ENCODE data around the gene CACNA1G.
A peak's percentile ranks its signal among the peaks of the same experiment; 100 is the strongest.

Gene CACNA1G

GRCh38 chr17:50560185-50560824 lies at the start of gene CACNA1G:
TSS of gene CACNA1G (plus strand) at chr17:50560715. CDS start at chr17:50561460, 745 bp downstream.
- peak; percentile 98 for DNase-seq (ENCODE audit: low spot score)

DNA sequence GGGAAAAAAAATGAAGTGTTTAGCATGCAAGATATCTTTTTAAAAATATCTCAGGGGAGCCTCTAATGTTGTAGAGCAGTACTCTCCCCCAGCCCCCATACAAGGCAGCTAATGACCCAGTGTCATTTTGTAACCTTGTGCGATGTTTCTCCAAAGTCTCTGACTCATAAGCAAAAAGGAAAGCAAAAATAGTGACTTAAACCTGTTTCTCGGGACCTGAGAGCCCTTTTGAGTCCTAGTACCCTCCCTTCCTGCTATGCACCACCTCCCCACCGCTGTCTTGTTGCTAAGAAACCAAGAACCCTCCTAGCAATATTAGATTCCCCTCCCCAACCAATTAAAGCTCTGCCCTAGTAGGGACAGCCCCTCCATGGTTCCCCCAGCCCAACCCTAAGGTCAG lies 49.5 kb upstream of the CACNA1G start:
- no peak for DNase-seq (ENCODE audit: low spot score)

GRCh38 chr17:50513495-50513894 lies 47.0 kb upstream of the CACNA1G start:
- DNase-seq (ENCODE audit: low spot score) = no peak

- DNase-seq (ENCODE audit: low spot score) = no peak
These were observed 46.1 kb upstream of the CACNA1G start for GRCh38 chr17:50514388-50514787.

- no peak for DNase-seq (ENCODE audit: low spot score)
These were observed 45.4 kb upstream of the CACNA1G start for GRCh38 chr17:50514936-50515702.

GRCh38 chr17:50517011-50517410 lies 43.5 kb upstream of the CACNA1G start:
- DNase-seq (ENCODE audit: low spot score) = no peak

GRCh38 chr17:50517504-50518383 lies 42.8 kb upstream of the CACNA1G start:
- no peak for DNase-seq (ENCODE audit: low spot score)

GRCh38 chr17:50518384-50519023 lies 42.0 kb upstream of the CACNA1G start:
- no peak for DNase-seq (ENCODE audit: low spot score)

DNA sequence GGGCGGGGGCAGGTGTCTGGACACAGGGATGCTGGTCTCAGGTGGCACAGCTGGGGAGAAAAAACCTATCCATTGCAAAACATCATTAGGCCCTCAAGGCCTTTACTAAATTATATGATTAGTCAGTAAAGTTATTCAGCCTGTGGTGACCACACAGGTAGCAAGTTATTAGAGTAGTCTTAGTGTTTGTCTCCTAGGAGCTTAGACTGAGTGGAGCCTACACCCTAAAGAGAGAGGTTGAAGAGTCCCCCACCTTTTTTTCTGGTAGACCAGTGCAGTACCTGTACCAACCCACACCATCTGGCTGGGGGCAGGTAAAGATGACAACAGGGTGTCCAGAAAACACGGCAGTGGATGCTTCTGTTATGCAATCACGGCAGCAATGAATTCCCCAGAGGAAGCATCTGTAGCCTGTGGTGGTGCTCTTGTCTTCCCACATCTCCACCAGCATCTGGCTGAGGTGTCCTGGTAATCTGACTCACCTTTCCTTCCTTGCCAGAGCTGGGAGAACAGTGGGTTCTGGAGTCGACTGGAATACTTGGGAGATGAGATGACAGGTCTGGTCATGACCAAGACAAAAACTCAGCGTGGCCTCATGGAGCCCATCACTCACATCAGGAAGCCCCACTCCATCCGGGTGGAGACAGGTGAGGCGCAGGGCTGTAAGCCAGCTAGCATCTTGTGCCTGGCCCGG lies 41.2 kb upstream of the CACNA1G start:
- DNase-seq (ENCODE audit: low spot score) = no peak

- no peak for DNase-seq (ENCODE audit: low spot score)
These were observed 40.0 kb upstream of the CACNA1G start for GRCh38 chr17:50520483-50520882.

DNA sequence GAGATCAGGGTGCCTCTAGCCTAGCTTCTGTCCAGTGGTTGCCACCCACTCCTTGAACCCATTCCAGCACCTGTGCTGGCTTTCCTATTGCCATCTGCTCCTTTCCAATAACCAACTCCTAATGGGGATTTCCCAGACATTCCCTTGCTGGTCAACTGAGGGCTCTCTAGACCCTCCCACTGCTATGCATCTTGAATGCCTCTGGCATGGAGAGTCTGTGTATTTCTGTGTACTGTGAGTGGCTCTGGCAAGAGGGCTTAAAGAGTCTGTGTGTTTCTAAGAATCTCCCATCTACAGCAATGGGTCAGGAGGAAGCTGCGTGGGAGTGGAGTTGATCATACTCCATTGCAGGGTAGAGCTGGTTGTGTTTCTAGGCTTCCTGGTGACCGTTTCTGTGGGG lies 39.0 kb upstream of the CACNA1G start:
- no peak for DNase-seq (ENCODE audit: low spot score)

GRCh38 chr17:50522766-50523165 lies 37.7 kb upstream of the CACNA1G start:
- no peak for DNase-seq (ENCODE audit: low spot score)

GRCh38 chr17:50523208-50523607 lies 37.3 kb upstream of the CACNA1G start:
- DNase-seq (ENCODE audit: low spot score) = no peak

GRCh38 chr17:50524838-50525237 lies 35.7 kb upstream of the CACNA1G start:
- no peak for DNase-seq (ENCODE audit: low spot score)

DNA sequence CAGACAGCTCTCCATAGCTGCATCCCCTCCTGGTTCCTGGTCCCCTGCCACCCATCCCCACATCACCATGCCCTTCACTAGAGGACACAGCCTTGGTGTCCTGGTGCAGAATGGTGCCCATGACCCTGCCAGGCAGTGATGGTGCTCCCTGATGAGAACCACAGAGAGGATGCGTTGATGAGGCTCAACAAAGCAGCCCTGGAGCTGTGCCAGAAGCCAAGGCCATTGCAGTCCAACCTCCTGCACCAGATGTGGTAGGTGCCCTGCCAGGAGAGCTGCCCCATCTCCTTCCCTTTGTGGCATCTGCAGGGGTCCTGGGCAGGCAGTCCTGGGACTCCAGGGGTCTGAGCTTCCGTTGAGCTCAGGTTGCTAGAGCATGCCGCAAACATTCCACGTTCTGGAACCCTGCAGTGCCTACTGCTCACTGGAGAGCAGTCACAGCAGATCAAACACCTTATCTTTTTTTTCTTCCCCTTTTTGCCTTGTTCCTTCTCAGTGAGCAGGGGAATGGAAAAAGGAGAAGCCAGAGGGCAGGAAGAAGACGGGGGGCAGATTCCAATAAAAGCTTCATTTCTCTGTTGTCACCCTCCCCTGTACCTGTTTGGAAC lies 33.3 kb upstream of the CACNA1G start:
- DNase-seq (ENCODE audit: low spot score) = no peak

- no peak for DNase-seq (ENCODE audit: low spot score)
These were observed 32.5 kb upstream of the CACNA1G start for GRCh38 chr17:50527949-50528474.

- DNase-seq (ENCODE audit: low spot score) = no peak
These were observed 30.7 kb upstream of the CACNA1G start for GRCh38 chr17:50529849-50530248.

GRCh38 chr17:50531428-50532025 lies 29.0 kb upstream of the CACNA1G start:
- no peak for DNase-seq (ENCODE audit: low spot score)

GRCh38 chr17:50532452-50533024 lies 28.0 kb upstream of the CACNA1G start, which contains the start of gene EPN3:
TSS of gene EPN3 (plus strand) at chr17:50532735. CDS start at chr17:50536557, 3,822 bp downstream.
- no peak for DNase-seq (ENCODE audit: low spot score)

DNA sequence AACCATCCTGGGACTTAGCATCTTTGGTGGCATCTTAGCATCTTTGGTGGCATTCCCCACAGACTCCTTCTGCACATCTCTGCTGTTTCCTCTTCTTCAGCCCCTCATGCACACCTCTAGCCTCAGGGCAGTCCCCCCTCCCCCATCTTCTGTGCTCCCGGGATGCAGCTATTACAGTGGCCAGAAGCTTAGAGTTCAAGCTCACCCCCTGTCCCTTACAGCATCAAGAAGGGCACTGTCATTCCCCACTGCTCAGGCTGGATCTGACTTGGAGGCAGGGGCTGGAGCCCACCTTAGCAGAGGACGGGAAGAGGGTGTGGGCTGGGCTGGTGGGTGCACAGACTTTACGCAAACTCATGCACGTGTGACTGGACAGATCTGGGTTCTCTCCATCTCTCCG lies 27.3 kb upstream of the CACNA1G start:
- no peak for DNase-seq (ENCODE audit: low spot score)
